Inflammatory macrophage (primary cell): ENCODE data around the gene PKD2L1.

Experiments
- DNase-seq, 2 donors: peaks; one replicate each; pipeline ENCODE4 v3.0.0-alpha.2; 2020 to 2022

PKD2L1 gene

DNA sequence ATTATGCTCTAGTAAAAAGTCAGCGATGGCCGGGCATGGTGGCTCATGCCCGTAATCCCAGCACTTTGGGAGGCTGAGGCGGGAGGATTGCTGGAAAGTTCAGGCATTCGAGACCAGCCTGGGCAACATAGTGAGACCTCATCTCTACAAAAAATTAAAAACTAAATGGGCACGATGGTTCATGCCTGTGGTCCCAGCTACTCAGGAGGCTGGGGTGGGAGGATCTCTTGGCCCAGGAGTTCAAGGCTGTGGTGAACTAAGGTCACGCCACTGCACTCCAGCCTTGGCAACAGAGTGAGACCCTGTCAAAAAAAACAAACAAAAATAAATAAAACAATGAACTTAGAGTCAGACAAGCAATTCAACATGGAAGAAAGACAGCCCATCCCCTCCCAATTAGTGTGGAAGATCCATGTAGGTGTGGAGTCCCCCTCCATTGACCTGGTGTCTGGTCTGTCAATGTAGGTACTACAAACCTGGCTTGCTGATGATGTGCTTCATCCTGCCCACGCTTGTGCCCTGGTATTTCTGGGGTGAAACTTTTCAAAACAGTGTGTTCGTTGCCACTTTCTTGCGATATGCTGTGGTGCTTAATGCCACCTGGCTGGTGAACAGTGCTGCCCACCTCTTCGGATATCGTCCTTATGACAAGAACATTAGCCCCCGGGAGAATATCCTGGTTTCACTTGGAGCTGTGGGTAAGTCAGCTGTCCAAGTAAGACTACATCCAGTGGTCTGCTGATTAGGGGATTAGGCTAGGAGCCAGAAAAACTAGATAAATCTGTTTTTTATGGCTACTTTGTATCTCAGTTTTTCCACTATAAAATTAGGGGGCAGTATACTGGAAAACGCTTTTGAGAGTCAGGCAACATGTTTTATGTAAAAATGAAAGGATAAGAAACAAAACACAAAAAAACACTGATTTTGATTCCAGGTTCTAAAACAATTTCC, 26.3 kb upstream of the PKD2L1 start:
- no peak for DNase-seq

DNA sequence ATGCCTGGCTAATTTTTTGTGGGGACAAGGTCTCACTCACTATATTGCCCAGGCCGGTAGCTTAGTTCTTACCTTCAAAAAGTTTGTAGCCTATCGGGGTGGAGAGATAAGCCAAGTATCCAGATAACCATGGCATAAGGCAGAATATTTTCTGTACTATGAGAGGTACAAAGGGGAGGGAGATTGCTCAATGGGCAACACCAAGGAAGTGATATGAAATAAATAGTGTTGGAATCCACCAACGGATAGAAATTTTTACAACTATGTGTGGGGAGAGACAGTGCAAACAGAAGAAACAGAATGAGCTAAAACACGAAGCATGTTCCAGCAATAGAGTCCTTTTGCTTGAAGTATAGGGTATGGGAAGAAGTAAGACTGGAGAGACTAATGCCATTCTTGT, 25.1 kb upstream of the PKD2L1 start:
- DNase-seq: no peak

DNA sequence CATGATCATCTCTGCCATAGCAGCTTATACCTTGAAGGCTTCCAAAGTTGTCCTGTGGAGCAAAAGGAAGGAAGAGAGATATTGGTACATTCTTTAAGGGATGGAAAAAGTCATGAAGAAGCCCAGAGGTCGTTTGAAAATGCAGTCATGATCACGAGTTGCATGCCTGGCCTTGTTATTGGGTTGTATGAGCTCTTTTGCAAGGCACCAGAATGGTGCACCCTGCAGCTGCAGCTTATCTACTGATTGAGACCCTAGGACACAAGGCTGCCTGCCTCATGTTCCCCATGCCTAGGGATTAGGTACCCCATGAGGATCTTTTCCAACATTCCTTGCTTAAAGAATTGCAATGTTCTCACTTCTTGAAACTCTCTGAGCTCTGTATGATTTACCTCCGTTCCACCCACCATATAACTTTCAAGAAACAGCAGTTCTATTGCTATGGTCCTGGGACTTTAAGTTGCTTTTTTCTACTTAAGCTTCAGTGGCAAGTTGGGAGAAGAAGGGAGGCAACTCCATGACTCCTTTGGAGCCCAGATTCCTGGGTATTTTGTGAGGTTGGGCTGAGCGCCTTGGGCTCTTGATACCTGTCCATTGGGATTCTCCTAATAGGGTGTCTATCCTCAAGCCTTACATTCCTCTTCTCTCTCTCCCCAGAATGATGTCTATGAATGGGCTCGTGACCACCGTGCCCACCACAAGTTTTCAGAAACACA, 23.9 kb upstream of the PKD2L1 start:
- no peak for DNase-seq

DNA sequence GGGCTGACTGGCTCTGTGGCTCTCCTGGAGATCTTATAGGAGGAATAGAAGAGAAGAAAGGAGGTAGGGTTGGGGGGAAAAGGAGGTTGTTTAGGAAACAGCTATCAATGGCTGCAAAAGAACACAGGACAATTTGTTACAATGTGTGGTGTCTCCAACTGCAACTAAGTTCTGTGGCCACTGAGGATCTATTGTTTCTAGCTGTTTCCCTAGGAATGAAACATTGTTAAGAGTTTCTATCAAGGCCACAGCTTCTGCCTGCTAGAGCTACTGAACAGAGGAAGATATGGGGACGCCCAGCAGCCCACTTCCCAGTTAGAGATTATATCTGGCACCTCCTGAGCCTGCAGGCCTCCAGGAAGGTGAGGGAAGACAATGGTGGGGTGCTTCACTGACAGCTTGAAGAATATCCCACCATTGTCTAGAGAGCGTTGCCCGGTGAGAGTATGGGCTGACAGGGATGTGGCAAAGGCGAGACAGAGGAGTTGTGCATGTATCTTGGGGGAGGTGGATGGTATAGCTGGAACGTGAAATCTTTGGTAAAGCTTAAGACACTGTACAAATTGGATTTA, 21.0 kb upstream of the PKD2L1 start:
- no peak for DNase-seq

DNA sequence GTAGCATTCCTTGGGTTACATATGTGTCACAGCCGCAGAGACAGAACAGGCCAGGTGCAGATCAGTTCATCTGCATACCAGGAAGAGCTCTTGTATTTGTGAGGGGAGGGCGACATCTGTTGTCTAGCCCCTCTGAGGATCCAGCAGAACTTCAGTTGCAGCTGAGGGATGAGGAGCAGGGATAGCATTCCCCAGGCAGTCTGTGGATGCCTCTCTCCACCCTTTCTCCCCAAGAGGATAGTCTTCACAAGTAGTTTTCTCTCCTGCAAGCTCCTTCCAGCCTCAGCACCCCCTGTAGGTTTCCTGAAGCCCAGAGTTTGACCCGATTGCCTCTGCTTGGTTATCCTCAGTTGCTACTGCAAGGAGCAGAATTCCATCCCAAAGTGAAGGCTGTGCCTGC, 19.6 kb upstream of the PKD2L1 start:
- DNase-seq: no peak

DNA sequence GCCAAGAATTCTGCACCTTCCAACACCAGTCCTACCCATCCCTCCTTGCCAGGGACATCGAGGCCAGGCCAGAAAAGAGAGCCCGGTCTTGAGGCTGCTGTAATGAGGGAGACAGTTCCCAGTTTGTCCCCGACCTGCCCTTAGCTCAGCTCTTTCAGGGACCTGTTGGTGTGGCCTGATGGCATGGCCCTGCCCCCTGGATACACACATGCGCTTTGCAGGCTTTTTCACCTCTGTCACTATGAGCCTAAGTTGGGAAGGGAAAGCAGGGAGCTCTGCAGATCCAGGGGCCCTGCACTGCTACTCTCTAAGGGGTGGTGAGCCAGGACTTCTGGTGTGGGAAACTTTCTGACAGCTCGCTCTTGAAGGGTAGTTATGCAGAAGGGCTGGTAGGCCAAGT, 19.1 kb upstream of the PKD2L1 start:
- DNase-seq: no peak

DNA sequence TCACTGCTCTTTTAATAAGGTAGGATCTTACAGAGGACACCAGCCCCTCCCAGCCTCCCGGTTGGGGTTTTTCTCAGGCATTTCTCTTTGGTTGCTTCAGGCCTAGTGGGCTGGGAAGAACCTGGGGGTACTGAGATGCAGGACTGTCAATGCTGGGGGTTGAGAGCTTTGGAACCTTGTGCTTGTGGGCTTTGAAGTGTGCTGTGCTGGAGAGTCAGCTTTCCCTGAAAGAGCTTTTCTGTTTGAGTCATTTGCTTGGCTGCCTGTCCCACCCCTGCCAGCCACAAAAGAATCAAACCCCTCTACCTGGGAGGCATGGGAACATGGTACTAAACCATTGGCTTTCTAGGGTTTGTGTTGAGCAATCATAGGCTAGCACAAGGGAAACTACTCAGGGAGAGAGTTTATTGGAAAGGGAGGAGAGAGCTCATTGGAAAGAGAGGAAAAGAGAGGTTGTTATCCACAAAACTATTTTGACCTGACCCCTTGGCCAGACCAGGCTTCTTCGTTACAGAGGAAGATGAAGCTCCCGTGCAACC, 18.4 kb upstream of the PKD2L1 start:
- no peak for DNase-seq

DNA sequence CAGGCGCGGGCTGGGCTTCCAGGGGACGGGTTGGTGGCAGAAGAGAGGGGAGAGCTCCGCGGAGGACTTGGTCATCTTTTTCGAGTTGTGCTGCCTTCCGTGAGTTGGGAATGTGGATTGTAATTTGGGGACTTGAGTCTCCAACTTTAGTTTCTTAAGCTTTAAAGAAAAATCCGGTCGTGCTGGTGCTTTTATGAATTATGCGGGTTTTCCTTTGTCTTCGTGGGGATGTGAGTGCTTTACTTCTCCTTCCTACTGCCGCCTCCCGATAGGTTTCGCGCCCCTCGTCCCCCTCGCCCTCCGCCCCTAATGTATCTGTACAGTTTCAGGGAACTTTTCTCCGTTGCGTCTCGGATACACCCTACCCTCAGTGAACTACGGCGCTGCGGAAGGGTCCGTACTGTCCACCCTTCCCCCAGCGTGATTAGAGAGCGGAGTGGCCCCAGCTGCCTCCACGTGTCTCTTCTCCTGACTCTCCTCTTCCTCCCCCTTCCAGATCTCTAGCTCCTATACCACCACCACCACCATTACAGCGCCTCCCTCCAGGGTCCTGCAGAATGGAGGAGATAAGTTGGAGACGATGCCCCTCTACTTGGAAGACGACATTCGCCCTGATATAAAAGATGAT, 17.7 kb upstream of the PKD2L1 start:
- no peak for DNase-seq

DNA sequence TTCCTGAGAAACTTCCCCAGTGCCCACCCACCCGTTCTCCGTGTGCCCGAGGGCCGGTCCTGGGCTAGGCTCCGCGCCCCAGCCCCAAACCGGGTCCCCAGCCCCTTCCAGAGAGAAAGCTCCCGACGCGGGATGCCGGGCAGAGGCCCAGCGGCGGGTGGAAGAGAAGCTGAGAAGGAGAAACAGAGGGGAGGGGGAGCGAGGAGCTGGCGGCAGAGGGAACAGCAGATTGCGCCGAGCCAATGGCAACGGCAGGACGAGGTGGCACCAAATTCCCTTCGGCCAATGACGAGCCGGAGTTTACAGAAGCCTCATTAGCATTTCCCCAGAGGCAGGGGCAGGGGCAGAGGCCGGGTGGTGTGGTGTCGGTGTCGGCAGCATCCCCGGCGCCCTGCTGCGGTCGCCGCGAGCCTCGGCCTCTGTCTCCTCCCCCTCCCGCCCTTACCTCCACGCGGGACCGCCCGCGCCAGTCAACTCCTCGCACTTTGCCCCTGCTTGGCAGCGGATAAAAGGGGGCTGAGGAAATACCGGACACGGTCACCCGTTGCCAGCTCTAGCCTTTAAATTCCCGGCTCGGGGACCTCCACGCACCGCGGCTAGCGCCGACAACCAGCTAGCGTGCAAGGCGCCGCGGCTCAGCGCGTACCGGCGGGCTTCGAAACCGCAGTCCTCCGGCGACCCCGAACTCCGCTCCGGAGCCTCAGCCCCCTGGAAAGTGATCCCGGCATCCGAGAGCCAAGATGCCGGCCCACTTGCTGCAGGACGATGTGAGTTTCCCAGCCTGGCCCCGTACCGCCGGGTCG, 16.9 kb upstream of the PKD2L1 start, which contains the start of gene SCD:
Gene SCD, plus strand, starts transcription at position 469 of the 803 bp plus-strand sequence. Its CDS starts 272 bp downstream, at position 741.
- DNase-seq: peak; percentile 93 to 95

DNA sequence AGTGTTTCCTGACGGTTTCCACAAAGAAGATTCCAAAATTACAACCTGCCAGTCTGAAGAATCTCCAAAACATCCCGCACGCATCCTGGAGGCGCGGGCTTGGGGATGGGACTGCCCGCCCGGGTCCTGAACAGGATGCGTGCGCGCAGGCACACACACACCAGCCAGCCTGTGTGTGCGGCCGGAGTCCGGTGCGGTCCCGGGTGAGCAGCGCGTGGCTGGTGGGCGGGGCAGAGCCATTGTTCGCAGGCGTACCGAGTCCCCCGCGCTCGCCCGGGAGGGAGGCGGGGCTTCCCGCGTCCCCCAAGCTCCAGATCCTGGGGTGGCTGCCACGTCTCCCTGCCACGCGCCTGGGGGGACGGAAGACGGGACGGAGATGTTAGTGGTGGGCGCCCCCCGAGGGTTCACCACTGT, 16.3 kb upstream of the PKD2L1 start:
- DNase-seq: peak; percentile 43 to 75

DNA sequence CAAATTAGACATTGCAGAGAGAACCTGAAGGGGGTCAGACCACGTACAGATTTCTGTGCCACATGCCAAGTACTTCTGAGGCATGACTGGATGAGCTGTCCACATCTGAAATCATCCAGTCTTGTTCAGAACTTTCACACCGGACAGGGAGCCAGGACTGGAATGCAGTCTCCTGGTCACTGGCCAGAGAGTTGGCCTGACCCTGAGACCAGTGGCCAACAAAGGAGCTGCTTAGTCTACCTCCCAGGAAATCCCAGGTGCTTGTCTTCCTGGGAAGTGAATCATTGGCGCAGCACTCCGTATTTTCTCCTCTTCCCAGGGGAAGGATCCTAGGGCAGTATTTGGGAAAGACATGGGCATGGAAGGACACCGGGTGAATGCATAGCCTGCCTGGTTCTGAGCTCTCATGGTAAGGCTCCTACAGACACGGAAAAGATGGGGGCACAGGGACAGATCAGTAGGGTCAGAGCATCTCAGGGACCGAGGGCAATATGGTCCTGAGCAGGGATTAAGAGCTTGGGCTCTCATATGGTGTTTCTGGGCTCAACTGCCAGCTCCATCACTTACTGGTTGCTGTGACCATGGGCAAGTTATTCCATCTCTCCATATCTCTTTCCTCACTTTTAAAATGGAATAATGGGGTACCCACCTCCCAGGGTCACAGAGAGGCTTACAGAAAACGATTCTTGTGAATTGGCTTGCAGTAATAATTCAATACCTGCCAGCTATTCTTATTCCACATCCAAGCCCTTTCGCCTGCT, 15.7 kb upstream of the PKD2L1 start:
- DNase-seq: no peak

DNA sequence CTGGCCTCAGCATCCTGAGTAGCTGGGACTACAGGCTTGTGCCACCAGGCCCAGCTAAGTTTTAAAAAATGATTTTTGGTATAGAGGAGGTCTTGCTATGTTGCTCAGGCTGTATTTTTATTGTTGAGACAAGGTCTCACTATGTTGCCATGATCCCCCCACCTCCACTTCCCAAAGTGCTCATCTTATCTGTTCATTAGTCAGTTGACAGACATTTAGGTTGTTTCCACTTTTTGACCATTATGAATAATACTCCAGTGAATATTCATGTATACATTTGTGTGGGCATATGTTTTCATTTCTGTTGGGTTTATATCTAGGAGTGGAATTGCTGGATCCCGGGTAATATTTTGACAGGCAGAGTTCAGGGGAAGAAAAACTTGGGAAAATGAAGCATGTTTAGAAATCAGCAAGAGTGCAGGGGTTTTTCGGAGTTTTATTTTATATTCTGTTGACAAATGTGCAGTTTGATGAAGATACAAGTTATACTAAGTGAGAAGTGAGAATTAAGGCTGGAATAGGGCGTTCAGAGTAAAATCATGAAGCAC, 14.3 kb upstream of the PKD2L1 start:
- no peak for DNase-seq

DNA sequence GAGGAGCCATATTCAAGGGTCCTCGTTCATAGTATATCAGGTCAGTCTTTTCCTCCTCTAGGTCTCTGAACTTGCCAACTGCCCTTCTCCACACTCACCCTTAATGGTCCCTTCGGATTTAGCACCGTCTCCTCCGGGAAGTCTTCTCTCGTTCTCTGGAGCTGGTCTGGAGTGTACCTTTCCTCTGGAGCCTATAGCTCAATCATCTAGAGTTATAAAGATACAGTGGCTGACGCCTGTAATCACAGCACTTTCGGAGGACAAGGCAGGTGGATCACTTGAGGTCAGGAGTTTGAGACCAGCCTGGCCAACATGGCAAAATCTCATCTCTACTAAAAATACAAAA, 12.6 kb upstream of the PKD2L1 start:
- no peak for DNase-seq

DNA sequence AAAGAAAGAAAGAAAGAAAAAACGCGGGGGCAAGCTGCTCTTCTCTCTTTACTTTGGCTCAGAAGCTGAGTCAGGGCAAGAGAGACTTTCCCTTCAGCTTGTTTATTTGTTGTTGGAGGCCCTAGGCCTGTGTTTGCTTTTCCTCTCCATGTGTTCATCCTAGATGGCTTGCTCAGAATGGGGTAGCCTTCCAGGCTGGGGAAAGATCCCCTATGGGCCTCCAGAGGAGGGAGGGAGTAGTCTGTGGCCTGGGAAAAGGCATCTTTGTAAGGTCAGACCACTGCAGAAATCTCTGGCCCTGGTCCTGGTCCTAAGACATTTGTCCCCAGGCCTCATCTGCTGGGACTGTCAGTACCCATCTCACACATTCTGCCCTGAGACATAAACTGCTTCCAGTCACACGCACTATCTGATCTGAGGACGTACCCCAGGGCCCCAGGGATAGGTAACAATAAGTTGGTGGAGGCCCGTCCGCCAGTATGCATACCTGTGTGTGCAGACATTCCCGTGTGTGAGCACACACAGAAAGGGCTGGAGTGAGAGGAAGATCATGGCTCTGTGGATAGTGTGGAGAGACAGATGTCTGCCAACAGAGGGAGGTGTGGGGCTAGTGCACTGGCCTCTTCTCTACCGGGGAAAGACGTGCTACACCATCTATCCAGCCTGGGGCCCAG, 12.1 kb upstream of the PKD2L1 start:
- DNase-seq: peak; percentile 56 to 59

DNA sequence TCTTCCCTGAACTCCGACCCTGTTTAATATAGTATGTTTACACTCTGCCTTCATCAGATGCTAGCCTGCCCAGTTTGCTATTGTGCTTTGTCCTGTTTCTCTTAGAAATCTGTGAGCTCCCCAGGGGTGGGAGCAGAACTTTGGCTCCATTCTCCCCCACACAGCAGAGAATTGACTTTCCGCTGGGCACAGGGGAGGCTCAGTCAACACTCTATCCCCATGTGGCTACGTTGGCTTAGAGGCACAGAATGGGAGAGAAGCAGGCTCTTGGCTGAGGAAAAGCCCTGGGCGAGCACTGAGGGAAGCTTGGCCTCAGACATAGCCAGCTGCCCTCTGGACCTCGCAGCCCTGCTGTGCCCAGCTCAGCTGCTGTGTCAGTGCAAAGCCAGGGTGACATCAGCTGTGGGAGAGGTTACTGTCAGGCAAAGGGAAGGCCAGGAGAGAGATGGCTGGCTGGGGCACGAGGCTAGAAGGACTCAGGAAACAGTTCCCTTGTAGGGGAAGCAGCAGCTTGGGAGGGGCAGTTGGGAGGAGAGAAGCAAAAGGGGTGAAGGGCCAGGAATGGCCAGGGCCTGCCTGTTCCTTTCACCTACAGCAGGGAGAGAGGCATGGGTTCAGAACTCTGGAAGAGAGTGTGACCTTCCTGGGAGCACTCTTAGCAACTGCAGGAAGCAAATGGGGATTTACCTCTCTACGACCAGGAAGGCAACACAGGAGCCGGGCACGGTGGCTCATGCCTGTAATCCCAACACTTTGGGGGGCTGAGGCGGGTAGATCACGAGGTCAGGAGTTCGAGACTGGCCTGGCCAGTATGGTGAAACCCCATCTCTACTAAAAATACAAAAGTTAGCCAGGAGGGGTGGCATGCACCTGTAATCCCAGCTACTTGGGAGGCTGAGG, 11.2 kb upstream of the PKD2L1 start:
- DNase-seq: peak; percentile 62 to 80

DNA sequence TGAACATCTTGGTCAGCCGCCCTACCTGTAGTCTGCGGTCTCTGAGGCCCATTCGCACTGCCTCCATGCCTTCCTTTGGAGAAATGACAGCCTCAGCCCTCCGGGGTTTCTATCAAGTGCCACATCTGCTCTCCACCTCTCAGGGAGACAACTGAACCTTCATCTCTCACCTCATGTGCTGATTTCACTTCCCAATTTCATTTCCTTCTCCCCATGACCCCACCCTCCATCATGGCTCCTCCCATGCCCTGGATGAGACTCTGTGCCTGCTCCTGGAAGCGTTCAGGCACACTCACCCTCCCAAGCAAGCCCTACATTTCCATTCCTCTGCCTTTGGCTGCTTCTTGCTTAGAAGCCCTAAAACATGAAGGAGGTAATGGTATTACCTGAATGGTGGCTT, 9.2 kb upstream of the PKD2L1 start:
- peak; percentile 48 to 58 for DNase-seq

DNA sequence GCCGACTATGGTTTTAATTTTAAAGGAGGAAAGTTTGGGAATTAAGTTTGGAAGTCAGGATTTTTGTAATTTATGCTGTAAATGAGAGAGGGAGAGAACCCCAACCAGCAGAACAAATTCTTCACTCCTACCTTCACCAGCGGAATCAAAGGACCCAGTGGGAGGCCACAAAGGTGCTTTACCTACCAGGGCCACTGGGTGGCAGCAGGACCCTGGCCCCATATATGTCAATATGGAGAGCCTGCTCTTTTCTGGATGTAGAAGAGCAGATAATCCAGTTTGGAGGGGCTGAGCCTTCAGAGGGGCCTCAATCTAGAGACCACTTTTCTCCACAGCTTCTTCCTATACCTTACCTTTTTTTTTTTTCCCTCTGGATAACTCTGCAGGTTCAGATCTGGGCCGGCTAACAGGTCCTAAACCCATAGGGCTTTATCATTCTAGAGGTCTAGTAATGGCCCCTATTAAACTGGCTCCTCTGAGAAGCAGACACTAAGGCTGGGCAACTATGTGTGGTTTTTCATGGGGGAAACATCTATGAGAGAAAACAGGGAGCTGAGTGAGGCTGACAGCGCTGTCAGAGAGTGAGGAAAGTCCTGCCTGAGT, 8.5 kb upstream of the PKD2L1 start:
- peak; percentile 77 to 78 for DNase-seq

DNA sequence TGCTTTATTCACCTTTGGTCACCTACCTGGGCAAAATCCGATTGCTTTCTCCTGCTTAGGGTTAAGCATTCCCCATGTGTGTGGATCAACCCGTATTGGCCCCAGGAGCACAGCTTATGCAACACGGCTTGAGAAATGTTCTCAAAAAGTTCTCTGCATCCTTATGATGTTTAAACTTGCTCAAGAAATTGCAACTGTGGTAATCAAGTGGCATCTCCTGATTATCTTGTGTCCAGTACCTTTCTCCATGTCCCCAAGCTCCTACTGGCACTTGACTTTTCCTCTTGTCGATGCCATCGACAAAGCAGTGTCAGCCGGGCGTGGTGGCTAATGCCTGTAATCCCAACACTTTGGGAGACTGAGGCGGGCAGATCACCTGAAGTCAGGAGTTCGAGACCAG, 4.7 kb upstream of the PKD2L1 start:
- DNase-seq: no peak
